ENCODE data around the gene CFAP61. TPM values are rescaled to one million over a fixed set of nuclear protein-coding genes. Genes with fewer than 3 reads are reported as not detected.

CFAP61 gene
- total and polyA plus RNA-seq, 9 of the 15 experiments (the other 6 are each of a cell fraction or from before 2014, with no cell fraction given): 0.11 TPM; not detected in 8

- no peak for TF ChIP-seq MBD1 (CRISPR knock-in tag; IDR thresholded peaks at IDR 0.05)
- TF ChIP-seq LCOR (CRISPR knock-in tag; IDR thresholded peaks at IDR 0.05): no peak
- no peak for TF ChIP-seq KAT2B (IDR thresholded peaks at IDR 0.05; ENCODE audit: low read depth, low read length)
- TF ChIP-seq HNRNPUL1 (IDR thresholded peaks at IDR 0.05; ENCODE audit: low read length): no peak
- no peak for TF ChIP-seq TGIF2 (CRISPR knock-in tag; IDR thresholded peaks at IDR 0.05)
- no peak for TF ChIP-seq ZFP91 (CRISPR knock-in tag; IDR thresholded peaks at IDR 0.05)
- no peak for TF ChIP-seq BCLAF1 (IDR thresholded peaks at IDR 0.05; ENCODE audit: borderline replicate concordance in 1 of 2, control insufficient read depth in 1 of 2, low read depth in 2 of 2, low read length in 1 of 2)
- TF ChIP-seq HDAC1 (IDR thresholded peaks at IDR 0.05): peak; percentile 89 to 100; a peak in 3 of 4 replicates
- TF ChIP-seq ELF4 (CRISPR knock-in tag; IDR thresholded peaks at IDR 0.05): no peak
- TF ChIP-seq RNF219 (CRISPR knock-in tag; IDR thresholded peaks at IDR 0.05): no peak
- TF ChIP-seq ZNF431 (CRISPR knock-in tag; IDR thresholded peaks at IDR 0.05): no peak
- peak; percentile 100 for TF ChIP-seq NKRF (IDR thresholded peaks at IDR 0.05; ENCODE audit: borderline replicate concordance)
- TF ChIP-seq BCOR (IDR thresholded peaks at IDR 0.05): no peak
- no peak for TF ChIP-seq KDM2B (CRISPR knock-in tag; IDR thresholded peaks at IDR 0.05)
- no peak for TF ChIP-seq DDX20 (tag; IDR thresholded peaks at IDR 0.05; ENCODE audit: low read depth)
- TF ChIP-seq PHF20 (IDR thresholded peaks at IDR 0.05; ENCODE audit: partially characterized antibody): peak; percentile 87
Observed at GRCh38 chr20:20052074-20052970, at the start of gene CFAP61, which contains the start of gene CRNKL1 (continued).
